ENCODE results near the gene PRR15L. TPM values are rescaled to one million over a fixed set of nuclear protein-coding genes. Genes with fewer than 3 reads are reported as not detected.

The PRR15L gene
- total RNA-seq, 1 experiment from 2014 or later = 0.18 TPM

DNA sequence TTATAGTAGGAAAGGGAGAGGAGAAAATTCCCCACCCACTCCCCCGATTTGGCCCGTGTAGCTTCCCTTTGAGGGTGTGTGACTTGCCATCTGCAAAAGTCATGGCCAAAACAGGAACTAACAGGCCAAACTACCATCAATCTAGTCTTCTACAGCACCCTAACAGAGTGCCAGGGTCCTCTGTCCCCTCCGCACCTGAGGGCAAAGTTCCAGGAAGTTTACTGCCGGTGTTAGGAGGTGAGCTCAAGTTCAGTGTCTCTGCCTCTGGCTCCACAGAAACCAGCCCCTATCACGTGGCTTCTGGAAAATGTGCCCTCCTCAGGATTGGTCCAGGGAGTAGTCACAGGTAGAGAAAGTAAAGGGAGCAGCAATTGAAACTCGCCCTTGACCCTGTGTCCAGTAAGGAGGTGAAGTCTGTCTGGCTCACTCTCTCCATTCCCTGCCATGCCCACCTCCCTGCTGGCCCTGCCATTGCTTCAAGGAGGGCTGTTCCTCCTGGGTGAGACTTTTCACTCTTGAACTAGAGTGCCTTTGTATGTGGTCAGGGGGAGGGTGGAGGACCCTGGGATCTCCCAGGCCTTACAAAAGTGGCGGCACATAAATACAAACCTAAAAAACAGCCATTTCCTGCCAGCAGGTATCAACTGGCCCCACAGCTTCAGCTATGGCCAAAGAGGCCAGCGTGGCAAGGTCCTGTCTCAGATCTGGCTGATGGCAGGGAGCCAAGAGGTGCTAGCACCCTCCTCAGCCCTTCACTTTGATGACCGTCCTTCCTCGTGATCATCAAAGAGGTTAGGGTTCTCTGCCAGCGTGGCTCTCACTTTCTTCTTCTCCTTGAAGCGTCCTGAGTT lies 5.3 kb downstream of the PRR15L start:
- ChIA-PET POLR2A (no interaction called here), CTCF (interaction anchor here (0.5 to 2.8 kb wide), 3 partner anchors 11 to 52 kb away, joined by 3 to 9 read pairs (median 3); partner anchors contain the start of genes CDK5RAP3 and PNPO)
- no peak for TF ChIP-seq POLR2AphosphoS5 (IDR thresholded peaks at IDR 0.05; ENCODE audit: low read depth, low read length)
- no peak for TF ChIP-seq TCF7L2 (IDR thresholded peaks at IDR 0.05; ENCODE audit: low read depth, low read length)
- TF ChIP-seq, protein P1, sequence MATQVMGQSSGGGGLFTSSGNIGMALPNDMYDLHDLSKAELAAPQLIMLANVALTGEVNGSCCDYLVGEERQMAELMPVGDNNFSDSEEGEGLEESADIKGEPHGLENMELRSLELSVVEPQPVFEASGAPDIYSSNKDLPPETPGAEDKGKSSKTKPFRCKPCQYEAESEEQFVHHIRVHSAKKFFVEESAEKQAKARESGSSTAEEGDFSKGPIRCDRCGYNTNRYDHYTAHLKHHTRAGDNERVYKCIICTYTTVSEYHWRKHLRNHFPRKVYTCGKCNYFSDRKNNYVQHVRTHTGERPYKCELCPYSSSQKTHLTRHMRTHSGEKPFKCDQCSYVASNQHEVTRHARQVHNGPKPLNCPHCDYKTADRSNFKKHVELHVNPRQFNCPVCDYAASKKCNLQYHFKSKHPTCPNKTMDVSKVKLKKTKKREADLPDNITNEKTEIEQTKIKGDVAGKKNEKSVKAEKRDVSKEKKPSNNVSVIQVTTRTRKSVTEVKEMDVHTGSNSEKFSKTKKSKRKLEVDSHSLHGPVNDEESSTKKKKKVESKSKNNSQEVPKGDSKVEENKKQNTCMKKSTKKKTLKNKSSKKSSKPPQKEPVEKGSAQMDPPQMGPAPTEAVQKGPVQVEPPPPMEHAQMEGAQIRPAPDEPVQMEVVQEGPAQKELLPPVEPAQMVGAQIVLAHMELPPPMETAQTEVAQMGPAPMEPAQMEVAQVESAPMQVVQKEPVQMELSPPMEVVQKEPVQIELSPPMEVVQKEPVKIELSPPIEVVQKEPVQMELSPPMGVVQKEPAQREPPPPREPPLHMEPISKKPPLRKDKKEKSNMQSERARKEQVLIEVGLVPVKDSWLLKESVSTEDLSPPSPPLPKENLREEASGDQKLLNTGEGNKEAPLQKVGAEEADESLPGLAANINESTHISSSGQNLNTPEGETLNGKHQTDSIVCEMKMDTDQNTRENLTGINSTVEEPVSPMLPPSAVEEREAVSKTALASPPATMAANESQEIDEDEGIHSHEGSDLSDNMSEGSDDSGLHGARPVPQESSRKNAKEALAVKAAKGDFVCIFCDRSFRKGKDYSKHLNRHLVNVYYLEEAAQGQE (IDR thresholded peaks at IDR 0.05; ENCODE audit: insufficient read depth in 1 of 2, low read depth in 2 of 2, low read length in 1 of 2) = no peak
- TF ChIP-seq, protein P2, sequence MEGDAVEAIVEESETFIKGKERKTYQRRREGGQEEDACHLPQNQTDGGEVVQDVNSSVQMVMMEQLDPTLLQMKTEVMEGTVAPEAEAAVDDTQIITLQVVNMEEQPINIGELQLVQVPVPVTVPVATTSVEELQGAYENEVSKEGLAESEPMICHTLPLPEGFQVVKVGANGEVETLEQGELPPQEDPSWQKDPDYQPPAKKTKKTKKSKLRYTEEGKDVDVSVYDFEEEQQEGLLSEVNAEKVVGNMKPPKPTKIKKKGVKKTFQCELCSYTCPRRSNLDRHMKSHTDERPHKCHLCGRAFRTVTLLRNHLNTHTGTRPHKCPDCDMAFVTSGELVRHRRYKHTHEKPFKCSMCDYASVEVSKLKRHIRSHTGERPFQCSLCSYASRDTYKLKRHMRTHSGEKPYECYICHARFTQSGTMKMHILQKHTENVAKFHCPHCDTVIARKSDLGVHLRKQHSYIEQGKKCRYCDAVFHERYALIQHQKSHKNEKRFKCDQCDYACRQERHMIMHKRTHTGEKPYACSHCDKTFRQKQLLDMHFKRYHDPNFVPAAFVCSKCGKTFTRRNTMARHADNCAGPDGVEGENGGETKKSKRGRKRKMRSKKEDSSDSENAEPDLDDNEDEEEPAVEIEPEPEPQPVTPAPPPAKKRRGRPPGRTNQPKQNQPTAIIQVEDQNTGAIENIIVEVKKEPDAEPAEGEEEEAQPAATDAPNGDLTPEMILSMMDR (IDR thresholded peaks at IDR 0.05) = no peak
- TF ChIP-seq SIN3A (IDR thresholded peaks at IDR 0.05; ENCODE audit: borderline replicate concordance, insufficient read depth, low read depth, low read length) = no peak
- Histone ChIP-seq H3K27me3 (ENCODE audit: control insufficient read depth, insufficient read depth, low read length) (no peaks in the 10 kb centered on the region), H3K9me3 (ENCODE audit: control insufficient read depth, insufficient read depth, low read depth, low read length) (no peaks in the 10 kb centered on the region), H3K27ac (ENCODE audit: low read length) (no peak overlapping the region), H3K4me1 (ENCODE audit: control insufficient read depth, insufficient read depth, low read length) (peaks cover 24% of the 10 kb centered on the region), H3K4me3 (ENCODE audit: low read depth in 2 of 2, low read length in 2 of 2) (no peak overlapping the region), H3K36me3 (ENCODE audit: control insufficient read depth, insufficient read depth, low read length) (no peaks in the 10 kb centered on the region)
- intact Hi-C loops (cut with micrococcal nuclease; ENCODE audit: unreplicated experiment) (no loop called here), in situ Hi-C loops (cut with HindIII; ENCODE audit: low pct_unique_long_range_greater_than_20kb, low sequenced_read_pairs) (no loop called here)
- DNase-seq (ENCODE audit: low read depth, low spot score) (no peak), ATAC-seq (no peak)
- no TSS peak for BruUV-seq (replicated peaks)

DNA sequence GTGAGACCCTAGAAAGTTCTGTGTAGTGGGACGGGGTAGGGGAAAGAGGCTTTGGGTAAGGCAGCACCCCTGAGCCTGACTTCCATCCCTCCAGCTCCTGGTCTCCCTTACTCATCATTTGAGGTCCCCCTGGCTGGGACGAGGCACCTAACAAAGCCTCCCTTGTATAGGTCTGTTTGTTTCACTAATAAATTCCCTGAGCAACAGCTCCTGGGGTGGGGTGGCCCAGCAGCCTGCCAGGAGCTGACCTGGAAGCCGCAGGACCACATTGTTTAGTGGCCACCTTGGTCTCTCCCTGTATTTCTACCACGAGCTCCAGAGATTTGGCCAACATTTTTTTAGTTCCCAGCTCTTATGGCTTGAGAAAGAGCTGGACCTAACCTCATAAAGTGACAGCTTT lies 7.2 kb downstream of the PRR15L start:
- Histone ChIP-seq H3K27me3 (ENCODE audit: control insufficient read depth, insufficient read depth, low read length) (no peaks in the 10 kb centered on the region), H3K4me1 (ENCODE audit: control insufficient read depth, insufficient read depth, low read length) (peaks cover 15% of the 10 kb centered on the region), H3K36me3 (ENCODE audit: control insufficient read depth, insufficient read depth, low read length) (no peaks in the 10 kb centered on the region), H3K27ac (ENCODE audit: low read length) (no peak overlapping the region), H3K9me3 (ENCODE audit: control insufficient read depth, insufficient read depth, low read depth, low read length) (no peaks in the 10 kb centered on the region), H3K4me3 (ENCODE audit: low read depth in 2 of 2, low read length in 2 of 2) (no peak overlapping the region)
- in situ Hi-C loops (cut with HindIII; ENCODE audit: low pct_unique_long_range_greater_than_20kb, low sequenced_read_pairs) (no loop called here), intact Hi-C loops (cut with micrococcal nuclease; ENCODE audit: unreplicated experiment) (no loop called here)
- DNase-seq (ENCODE audit: low read depth, low spot score) (no peak), ATAC-seq (no peak)
- ChIA-PET POLR2A (interaction anchor here (0.6 to 1.6 kb wide), 4 partner anchors 9 to 65 kb away, joined by 3 to 11 read pairs (median 8); partner anchors contain the start of genes CDK5RAP3 and PNPO), CTCF (interaction anchor here (2.6 to 3.2 kb wide), 2 partner anchors 20 to 68 kb away, joined by 21 to 22 read pairs; partner anchors contain the start of gene CDK5RAP3)
- no TSS peak for BruUV-seq (replicated peaks)
- TF ChIP-seq, protein P2 (IDR thresholded peaks at IDR 0.05) = no peak
- TF ChIP-seq, protein P1 (IDR thresholded peaks at IDR 0.05; ENCODE audit: insufficient read depth in 1 of 2, low read depth in 2 of 2, low read length in 1 of 2) = no peak
- TF ChIP-seq TCF7L2 (IDR thresholded peaks at IDR 0.05; ENCODE audit: low read depth, low read length) = no peak
- TF ChIP-seq POLR2AphosphoS5 (IDR thresholded peaks at IDR 0.05; ENCODE audit: low read depth, low read length) = no peak
- no peak for TF ChIP-seq SIN3A (IDR thresholded peaks at IDR 0.05; ENCODE audit: borderline replicate concordance, insufficient read depth, low read depth, low read length)

Measured in Panc1 (cell line).